NB4 (cell line): ENCODE data around the gene EPHA6.

Source experiments
- DNase-seq: peaks from one replicate; pipeline ENCODE4 v3.0.0; 2010; ENCODE audit warnings: low read depth
- H3K4me3 ChIP-seq: one replicate; pipeline ENCODE4 v1.5.1; 2011; ENCODE audit warnings: mild to moderate bottlenecking, low read depth, low read length, moderate library complexity
- MAX ChIP-seq: IDR thresholded peaks from 2 replicates; pipeline ENCODE4 v1.6.1; 2011; ENCODE audit warnings: low read depth, low read length
- MYC ChIP-seq: IDR thresholded peaks from 2 replicates; pipeline ENCODE4 v1.6.1; 2011; ENCODE audit warnings: low read depth, low read length
- POLR2A ChIP-seq: IDR thresholded peaks from 2 replicates; pipeline ENCODE4 v1.6.1; 2011; ENCODE audit warnings: mild to moderate bottlenecking; ENCODE audit not compliant: insufficient read length; ENCODE audit errors: extremely low read depth
- TF ChIP-seq, protein P1 (sequence below): IDR thresholded peaks from one replicate; pipeline ENCODE4 v1.5.1; 2012; ENCODE audit warnings: low read depth, low read length

The EPHA6 gene

DNA sequence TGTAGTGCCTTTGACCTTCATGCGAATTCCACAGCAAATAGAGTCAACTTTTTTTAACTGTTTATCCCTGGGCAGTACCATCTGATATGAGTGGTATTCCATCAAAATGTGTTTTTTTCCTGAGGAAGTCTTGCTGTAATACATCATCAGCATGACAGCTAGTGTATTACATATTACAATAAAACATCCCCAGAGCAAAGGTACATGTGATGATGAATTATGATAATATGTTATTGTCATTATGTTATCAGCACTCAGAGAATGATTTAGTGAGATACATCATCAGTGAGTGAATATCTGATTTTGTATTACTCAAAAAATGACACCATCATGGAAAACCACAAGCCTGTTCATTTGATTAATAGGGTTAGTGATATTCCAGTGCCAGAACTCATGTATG is 880.5 kb downstream of the EPHA6 start:
- DNase-seq = no peak
- no peak overlapping the region for H3K4me3 ChIP-seq
- no peak for TF ChIP-seq MYC
- TF ChIP-seq, protein P1, sequence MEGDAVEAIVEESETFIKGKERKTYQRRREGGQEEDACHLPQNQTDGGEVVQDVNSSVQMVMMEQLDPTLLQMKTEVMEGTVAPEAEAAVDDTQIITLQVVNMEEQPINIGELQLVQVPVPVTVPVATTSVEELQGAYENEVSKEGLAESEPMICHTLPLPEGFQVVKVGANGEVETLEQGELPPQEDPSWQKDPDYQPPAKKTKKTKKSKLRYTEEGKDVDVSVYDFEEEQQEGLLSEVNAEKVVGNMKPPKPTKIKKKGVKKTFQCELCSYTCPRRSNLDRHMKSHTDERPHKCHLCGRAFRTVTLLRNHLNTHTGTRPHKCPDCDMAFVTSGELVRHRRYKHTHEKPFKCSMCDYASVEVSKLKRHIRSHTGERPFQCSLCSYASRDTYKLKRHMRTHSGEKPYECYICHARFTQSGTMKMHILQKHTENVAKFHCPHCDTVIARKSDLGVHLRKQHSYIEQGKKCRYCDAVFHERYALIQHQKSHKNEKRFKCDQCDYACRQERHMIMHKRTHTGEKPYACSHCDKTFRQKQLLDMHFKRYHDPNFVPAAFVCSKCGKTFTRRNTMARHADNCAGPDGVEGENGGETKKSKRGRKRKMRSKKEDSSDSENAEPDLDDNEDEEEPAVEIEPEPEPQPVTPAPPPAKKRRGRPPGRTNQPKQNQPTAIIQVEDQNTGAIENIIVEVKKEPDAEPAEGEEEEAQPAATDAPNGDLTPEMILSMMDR = no peak
- TF ChIP-seq POLR2A = no peak
- no peak for TF ChIP-seq MAX

- no peak for TF ChIP-seq POLR2A
- TF ChIP-seq MYC = no peak
- TF ChIP-seq, protein P1 = no peak
- TF ChIP-seq MAX = no peak
- no peak for DNase-seq
Measured at GRCh38 chr3:97698691-97699090, 884.3 kb downstream of the EPHA6 start.

GRCh38 chr3:97699889-97700288 is 885.5 kb downstream of the EPHA6 start:
- no peak overlapping the region for H3K4me3 ChIP-seq
- TF ChIP-seq MAX (no peak), POLR2A (no peak), MYC (no peak)
- TF ChIP-seq, protein P1 = no peak
- DNase-seq = no peak

More at GRCh38 chr3:97698691-97699090, 884.3 kb downstream of the EPHA6 start:
- no peak overlapping the region for H3K4me3 ChIP-seq

DNA sequence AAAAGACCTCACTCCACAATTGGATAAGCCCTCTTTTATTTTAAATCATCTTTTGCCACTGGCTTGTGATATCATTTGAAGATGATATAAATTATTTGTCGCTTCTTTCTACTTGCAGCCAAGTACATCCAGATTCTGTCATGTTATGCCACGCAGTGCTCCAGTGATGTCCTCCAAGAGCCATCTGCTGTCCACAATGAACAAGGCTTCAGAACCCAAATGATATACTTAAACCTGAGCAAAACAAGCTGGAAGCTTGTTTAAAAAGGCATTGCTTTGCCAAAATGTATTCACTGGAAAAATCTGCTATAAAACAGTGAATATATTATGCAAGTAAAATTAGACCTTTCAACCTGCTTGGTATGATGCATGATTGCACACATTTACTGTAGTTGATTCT is 891.4 kb downstream of the EPHA6 start:
- TF ChIP-seq, protein P1 = no peak
- no peak for TF ChIP-seq MAX
- TF ChIP-seq POLR2A = no peak
- TF ChIP-seq MYC = no peak
- DNase-seq = no peak
- no peak overlapping the region for H3K4me3 ChIP-seq

DNA sequence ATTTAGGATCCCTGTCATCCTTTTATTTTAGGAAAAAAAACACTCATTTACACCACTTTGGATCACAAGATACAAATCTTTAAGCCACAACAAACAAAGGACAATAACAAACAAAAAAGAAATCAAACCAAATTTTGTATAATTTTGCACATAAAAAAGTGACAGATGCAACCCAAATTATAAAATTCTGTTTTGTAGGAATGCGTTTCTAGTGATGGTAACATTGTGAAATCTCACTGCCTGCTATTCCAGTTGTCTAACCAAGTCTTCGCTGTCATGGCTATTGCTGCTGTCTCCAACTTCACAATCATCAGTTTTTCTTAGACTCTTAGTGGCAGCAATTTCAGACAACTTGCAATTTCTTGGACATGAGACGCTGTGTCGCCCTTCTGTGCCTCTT is 891.8 kb downstream of the EPHA6 start:
- TF ChIP-seq MAX = no peak
- TF ChIP-seq, protein P1 = no peak
- no peak for TF ChIP-seq MYC
- TF ChIP-seq POLR2A = no peak
- H3K4me3 ChIP-seq = no peak overlapping the region
- no peak for DNase-seq

GRCh38 chr3:97711654-97712053 is 897.3 kb downstream of the EPHA6 start:
- TF ChIP-seq, protein P1 = no peak
- TF ChIP-seq POLR2A (no peak), MYC (no peak), MAX (no peak)
- no peak overlapping the region for H3K4me3 ChIP-seq
- no peak for DNase-seq
